ENCODE data around the gene RNF224. TPM values are rescaled to one million over a fixed set of nuclear protein-coding genes. Genes with fewer than 3 reads are reported as not detected.

RNF224 gene
- total and polyA plus RNA-seq, 2 experiments from 2014 or later, result 0.63 TPM; not detected in 1

GRCh38 chr9:137228968-137229896 lies 1.9 kb downstream of the RNF224 start:
- no peak overlapping the region for H3K27ac Mint-ChIP-seq
- ATAC-seq, result no peak
- H3F3A ChIP-seq (replicated peaks; ENCODE audit: low read depth), result 0 out of 2 replicates have a peak, but pooled peaks cover 1% of the 10 kb centered on the region
- H3K4me1 ChIP-seq (ENCODE audit: insufficient read depth), result no peaks in the 10 kb centered on the region; the same call in 1 of the 2 replicates
- no peak for DNase-seq (ENCODE audit: low spot score)
- H3K27ac ChIP-seq (ENCODE audit: low read depth), result no peak overlapping the region
- no peaks in the 10 kb centered on the region for H3K27me3 ChIP-seq (ENCODE audit: insufficient read depth)
- H3K9me2 ChIP-seq (ENCODE audit: insufficient read depth), result no peaks in the 10 kb centered on the region
- H3K4me3 ChIP-seq, result no peak overlapping the region
- H3K9me3 Mint-ChIP-seq, result no peaks in the 10 kb centered on the region
- H3K4me1 Mint-ChIP-seq, result peaks cover 2% of the 10 kb centered on the region; the same call in 2 of the 3 replicates
- no peaks in the 10 kb centered on the region for H3K36me3 Mint-ChIP-seq (ENCODE audit: low read depth)
- no peak overlapping the region for H2AFZ ChIP-seq
- no peaks in the 10 kb centered on the region for H3K79me2 ChIP-seq (replicated peaks; ENCODE audit: insufficient read depth)
- H3K4me3 Mint-ChIP-seq, result no peak overlapping the region
- H3K36me3 ChIP-seq (ENCODE audit: insufficient read depth), result no peaks in the 10 kb centered on the region
- no peaks in the 10 kb centered on the region for H4K20me1 ChIP-seq (replicated peaks; ENCODE audit: insufficient read depth)
- TF ChIP-seq EZH2 (IDR thresholded peaks at IDR 0.05; ENCODE audit: low read depth, unreplicated experiment) (no peak), CTCF (conservative IDR thresholded peaks at IDR 0.05; ENCODE audit: low read depth in 2 of 2) (no peak), EZH2phosphoT487 (IDR thresholded peaks at IDR 0.05; ENCODE audit: unreplicated experiment) (no peak), CREB1 (CRISPR knock-in tag; IDR thresholded peaks at IDR 0.05; ENCODE audit: low read depth) (no peak), ZNF114 (CRISPR knock-in tag; IDR thresholded peaks at IDR 0.05) (no peak), NANOG (IDR thresholded peaks at IDR 0.05; ENCODE audit: borderline replicate concordance) (no peak), STAT1 (IDR thresholded peaks at IDR 0.05; ENCODE audit: unreplicated experiment) (no peak), POLR2AphosphoS5 (IDR thresholded peaks at IDR 0.05; ENCODE audit: low read depth) (no peak), ETS1 (IDR thresholded peaks at IDR 0.05) (no peak), REST (IDR thresholded peaks at IDR 0.05; ENCODE audit: unreplicated experiment) (no peak), ZNF331 (CRISPR knock-in tag; IDR thresholded peaks at IDR 0.05; ENCODE audit: low read depth) (no peak), JUNB (IDR thresholded peaks at IDR 0.05; ENCODE audit: unreplicated experiment) (no peak), ZNF462 (CRISPR knock-in tag; IDR thresholded peaks at IDR 0.05) (no peak)
- no peak overlapping the region for H3K4me2 ChIP-seq
- H3K27me3 Mint-ChIP-seq (ENCODE audit: insufficient read depth, low read depth, poor library complexity), result peaks cover 3% of the 10 kb centered on the region
